Renal cortex interstitium (tissue), 11 donors: Measurements from ENCODE around the gene LRRC8E. TPM values are rescaled to one million over a fixed set of nuclear protein-coding genes. Genes with fewer than 3 reads are reported as not detected.

Source experiments
- DNase-seq, 11 donors: peaks; one replicate each; pipeline ENCODE4 v3.0.0-alpha.2; 2013; ENCODE audit warnings: low read depth in 9 of 11, low spot score in 4 of 11; ENCODE audit errors: extremely low read depth in 1 of 11
- polyA plus RNA-seq, 3 donors: library from polyadenylated mRNA; unstranded; fragments of 120-200 nt; gene quantifications; one replicate each; pipeline ENCODE4 v1.2.1, GENCODE V29; 2013; ENCODE audit not compliant: insufficient read length in 3 of 3

LRRC8E gene
- polyA plus RNA-seq, 3 donors = 1.4 to 3.0 (median 2.6) TPM

DNA sequence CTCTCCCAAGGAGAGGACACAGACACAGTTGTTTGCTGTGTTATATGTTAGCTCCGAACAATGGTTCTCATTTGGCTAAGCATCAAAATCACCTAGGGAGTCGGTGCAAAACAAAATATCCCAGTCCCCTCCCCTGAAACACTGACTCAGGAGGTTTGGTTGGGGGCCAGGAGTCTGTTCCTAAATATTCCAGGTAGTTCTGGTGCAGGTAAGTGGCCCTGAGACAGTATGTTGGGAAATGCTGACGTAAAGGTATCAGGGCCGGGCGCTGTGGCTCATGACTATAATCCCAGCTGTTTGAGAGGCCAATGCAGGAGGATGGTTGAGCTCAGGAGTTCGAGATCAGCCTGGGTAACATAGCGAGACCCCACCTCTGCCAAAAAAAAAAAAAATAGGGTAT lies 13.0 kb downstream of the LRRC8E start:
- no peak for DNase-seq

DNA sequence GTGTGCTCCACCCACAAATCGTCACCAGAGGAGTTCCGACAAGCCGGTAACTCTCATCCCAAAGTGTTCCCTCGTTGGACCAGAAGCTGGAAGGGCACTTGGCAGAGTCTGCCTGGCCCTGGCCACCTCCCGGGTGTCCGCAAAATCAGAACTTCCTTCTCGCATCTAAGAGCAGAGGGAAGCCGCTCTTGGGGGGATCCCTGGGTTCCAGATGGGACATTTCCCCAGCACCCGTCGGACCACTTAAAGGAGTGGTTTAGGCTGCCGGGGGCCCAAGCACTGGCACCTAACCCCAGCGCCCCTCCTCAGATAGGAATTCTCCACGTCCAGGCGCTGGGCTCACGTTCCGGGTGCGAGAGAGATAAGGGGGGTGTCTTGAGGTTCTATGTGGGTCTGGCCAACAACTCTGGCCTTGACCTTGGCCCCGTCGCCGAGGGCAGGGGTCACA lies 14.5 kb downstream of the LRRC8E start:
- DNase-seq = no peak

DNA sequence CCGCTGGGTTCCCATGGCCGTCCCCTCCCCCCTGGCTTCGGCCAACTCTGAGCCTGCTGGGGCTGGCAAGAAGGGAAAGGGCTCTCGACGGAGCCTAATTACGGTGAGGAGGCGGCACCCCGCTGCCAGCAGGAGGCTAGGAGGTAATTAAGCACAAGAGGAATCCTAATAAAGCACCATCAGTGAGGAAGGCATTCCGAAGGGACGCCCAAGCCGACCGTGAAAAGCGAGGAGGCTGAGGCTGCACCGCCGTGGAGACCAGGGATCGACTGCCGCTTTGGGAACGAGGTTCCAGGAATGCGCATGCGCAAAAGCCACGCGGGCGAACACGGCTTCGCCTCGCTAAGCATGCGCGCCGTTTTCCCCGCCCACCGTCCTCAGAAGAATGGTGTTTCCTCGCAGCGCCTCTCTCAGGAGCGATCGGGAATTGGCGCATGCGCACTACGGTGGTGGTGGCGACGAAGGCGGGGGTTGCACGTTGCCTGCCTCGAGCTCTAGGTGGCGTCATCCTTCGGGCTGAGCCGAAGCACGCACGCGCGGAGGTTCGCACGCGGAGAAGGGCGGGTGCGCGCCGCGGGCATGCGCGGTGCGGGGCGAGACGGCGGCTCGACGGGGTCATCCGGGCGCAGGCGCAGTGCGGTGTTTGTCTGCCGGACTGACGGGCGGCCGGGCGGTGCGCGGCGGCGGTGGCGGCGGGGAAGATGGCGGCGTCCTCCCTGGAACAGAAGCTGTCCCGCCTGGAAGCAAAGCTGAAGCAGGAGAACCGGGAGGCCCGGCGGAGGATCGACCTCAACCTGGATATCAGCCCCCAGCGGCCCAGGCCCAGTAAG lies 15.1 kb downstream of the LRRC8E start, which contains the start of gene MAP2K7:
TSS of gene MAP2K7 (plus strand) at position 634 of the 830 bp plus-strand sequence. CDS start at position 702, 68 bp downstream.
- peak; percentile 99 to 100 (median 99) for DNase-seq

DNA sequence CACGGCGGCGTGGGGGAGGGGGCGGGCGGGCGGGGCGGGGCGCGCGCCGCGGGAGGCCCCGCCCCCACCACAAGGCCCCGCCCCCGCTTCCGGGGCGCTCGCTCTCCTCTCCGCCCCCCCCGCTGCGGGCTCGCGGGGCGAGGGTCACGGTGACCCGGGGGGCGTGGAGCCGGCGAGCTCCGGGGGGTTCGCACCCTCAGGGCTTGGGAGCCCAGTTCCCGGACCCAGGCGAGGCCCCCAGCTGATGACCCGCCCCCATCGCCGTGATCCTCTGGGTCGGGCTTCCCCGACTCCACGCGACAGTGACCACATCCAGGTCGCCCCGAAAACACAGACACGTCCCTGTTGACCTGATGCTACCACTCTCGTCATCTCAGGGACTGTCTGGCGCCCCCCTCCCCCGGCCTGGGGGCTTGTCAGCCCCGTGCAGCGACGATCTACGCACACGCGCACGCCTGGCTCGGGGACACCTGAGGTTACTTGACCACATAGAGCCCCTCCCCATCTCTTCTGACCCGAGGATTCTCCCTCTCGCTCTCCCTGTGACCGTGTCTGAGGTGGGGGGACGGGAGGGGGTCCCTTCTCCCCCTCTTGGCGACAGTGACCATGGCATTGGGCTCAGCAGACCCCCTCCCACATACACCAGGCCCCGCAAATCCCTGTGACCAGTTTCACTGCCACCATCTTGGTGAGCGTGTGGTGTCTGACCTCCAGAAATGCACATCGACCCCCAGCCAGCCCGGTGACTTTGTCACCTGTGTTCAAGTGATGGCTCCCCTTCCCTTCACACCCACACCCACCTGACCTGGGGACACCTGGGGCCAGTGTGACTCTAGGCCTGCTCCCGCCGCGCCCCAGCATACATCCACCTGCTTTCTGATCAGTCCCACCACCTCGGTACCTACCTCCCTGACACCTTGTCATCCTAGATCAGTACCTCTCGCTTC lies 16.0 kb downstream of the LRRC8E start:
- DNase-seq = no peak

DNA sequence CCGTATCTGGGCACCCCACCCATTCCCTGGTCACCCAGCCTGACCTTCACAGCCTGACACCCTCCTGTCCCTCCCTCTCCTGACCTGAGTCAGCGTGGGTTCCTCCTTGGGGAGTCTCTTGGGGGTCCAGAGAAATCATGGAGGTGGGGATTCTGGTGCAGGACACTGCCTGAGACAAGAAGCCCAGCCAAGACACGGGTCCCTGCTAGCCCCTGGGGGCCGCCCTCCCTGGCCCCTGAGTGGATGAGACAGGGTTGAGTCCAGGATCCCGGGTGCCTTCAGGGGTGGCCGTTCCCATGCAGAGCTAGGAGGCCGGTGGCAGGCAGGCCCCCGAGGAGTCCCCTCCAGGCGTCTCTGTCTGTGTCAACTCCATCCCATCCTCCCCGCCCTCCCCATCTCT lies 17.0 kb downstream of the LRRC8E start:
- DNase-seq = no peak

DNA sequence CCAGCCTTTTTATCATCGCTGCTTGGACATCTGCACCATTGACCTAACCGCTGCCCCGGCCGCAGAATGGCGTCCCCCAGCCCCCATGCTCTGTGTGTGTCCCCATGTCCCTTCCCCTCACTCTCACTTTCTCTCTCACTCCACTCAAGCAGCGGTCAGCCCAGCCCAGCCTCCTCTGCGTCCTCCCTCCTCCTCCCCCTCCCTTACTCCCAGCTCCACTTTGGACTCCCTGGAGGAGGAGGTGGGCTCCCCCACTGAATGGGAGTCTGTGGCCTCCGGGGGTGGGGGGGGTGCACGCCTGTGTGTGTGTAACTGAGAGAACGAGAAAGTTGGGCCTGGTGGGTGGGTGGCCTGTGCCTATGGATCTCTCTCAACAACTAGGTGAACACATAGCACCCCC lies 17.5 kb downstream of the LRRC8E start:
- DNase-seq = no peak

DNA sequence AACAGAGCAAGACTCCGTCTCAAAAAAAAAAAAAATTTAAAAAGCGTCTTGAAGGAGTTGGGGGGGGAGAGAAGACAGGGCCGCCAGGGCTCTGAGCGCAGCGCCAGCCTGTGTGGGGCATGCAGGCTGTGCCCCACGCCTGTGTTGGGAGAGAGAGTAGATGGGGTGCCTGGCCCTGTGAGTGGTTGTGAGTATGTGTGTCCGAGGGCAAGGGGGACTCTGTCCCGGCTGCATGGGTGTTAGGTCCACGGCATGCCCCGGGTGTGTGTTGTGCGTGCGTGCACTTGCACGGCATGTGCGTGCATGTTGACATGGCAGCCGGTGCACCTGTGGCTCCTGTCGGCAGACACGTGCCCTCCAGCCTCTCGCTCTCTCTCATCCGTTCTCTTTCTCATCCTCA lies 18.8 kb downstream of the LRRC8E start:
- DNase-seq = no peak

DNA sequence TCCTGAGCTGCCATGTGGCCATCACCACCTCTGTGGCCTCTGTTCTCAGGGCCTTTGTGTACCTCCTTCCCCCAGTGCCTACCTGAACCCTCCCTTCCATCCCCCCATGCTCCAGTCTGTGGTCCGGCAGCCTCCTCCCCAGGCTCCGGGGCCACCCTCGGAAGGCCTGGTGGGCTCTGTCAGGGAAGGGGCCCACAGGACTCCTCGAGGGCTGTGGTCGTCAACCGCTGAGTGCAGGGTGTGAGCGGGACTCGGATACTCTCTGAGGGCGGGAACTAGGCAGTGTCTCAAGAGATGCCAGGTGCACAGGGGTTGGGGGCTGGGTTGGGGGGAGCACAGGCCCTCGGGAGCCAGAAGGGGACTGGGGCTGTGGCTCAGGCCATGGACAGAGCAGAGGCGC lies 19.2 kb downstream of the LRRC8E start:
- no peak for DNase-seq

DNA sequence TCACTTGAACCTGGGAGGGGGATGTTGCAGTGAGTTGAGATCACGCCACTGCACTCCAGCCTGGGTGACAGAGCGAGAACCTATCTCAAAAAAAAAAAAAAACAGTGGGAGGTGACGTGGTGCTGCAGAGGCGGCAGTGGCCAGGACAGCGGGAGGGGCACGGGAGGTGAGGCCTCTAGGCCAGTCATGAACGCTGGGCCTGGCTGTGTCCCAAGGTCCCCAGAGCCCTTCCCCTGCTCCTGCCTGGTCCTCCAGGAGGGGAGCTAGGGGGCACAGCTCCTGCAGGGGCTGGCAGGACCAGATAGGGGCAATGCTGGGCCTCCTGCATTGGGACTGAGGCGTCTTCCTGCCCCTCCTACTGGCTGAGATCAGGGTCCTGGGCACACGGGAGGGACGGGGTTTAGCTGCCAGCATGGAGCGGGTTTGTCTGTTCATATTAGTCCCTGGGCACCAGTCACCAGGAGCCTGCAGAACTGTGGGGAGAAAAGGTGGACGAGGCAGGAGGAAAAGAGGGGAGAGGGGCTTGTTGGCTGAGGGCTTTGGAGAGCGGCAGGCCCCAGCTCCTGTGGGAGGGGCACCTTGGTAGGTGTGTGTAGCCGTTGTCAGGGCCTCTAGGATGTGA lies 19.9 kb downstream of the LRRC8E start:
- no peak for DNase-seq

DNA sequence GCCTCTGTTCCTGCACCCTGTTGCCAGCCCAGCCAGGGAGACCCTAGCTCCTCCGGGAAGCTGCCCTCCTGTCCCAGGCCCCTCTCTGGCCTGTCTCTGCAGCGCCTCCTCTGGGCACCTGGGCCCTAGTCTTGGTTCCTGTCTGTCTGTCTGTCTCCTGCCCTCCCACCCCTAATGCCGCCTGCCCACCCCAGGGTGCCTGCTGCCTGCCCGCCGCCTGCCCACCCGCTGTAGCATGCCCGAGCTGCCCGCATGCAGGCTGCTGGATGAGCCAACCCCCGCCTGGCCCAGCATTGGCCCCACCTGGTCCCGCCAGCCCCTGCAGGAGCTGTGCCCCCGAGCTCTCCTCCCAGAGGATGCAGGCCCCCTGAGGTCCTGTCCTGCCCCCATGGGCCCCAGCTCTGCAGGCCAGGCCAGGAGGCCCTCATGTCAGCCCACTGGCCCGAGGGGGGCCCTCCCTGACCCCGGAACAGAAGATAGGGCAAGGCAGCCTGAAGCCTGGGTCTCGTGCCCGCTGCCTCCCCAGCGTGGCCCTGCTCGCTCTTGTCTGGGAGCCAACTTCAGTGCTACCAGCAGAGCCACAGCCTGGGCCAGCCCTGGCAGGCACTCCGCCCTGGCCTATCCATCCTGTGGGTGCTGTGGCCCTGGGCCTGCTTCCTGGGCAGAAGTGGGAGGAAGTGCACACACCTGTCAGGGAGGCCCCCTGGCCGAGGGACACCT lies 20.6 kb downstream of the LRRC8E start:
- DNase-seq = no peak

DNA sequence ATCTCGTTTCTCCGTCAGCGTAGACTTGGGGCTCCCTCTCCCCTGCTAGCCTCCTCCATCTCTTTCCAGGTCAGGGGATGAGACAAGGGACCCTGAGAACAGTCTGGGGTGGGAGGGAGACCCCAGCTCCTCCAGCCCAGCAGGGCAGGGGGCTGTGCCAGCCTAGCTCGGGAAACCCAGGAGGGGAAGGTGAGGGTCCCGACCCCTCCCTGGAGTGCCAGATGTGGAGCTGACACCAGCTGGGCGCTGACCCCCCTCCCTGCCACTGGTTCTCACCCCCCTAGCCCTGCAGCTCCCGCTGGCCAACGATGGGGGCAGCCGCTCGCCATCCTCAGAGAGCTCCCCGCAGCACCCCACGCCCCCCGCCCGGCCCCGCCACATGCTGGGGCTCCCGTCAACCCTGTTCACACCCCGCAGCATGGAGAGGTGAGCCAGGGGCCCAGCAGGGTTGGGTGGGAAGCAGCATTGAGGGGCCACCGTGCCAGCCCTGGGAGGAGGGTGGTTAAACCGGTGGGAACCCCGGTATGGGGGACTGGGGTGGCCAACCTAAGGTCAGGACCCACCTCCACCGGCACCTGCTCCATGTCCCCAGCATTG lies 21.3 kb downstream of the LRRC8E start:
- DNase-seq = no peak

DNA sequence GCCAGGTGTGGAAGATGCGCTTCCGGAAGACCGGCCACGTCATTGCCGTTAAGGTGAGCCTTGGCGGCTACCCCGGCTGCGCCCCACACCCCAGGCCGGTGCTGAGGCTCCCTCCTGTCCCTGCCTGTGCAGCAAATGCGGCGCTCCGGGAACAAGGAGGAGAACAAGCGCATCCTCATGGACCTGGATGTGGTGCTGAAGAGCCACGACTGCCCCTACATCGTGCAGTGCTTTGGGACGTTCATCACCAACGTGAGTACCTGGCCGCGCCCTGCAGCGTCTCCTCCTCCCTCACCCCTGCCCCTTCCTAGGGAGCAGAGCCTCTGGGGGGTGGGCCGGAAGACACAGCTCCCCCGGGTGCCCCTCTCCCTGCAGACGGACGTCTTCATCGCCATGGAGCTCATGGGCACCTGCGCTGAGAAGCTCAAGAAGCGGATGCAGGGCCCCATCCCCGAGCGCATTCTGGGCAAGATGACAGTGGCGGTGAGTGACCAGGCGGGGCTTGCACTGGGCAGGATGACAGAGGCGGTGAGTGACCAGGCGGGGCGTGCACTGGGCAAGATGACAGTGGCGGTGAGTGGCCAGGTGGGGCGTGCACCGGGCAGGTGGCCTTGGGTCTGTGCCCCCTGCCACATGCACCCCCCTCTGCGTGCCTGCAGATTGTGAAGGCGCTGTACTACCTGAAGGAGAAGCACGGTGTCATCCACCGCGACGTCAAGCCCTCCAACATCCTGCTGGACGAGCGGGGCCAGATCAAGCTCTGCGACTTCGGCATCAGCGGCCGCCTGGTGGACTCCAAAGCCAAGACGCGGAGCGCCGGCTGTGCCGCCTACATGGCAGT lies 22.2 kb downstream of the LRRC8E start:
- no peak for DNase-seq

DNA sequence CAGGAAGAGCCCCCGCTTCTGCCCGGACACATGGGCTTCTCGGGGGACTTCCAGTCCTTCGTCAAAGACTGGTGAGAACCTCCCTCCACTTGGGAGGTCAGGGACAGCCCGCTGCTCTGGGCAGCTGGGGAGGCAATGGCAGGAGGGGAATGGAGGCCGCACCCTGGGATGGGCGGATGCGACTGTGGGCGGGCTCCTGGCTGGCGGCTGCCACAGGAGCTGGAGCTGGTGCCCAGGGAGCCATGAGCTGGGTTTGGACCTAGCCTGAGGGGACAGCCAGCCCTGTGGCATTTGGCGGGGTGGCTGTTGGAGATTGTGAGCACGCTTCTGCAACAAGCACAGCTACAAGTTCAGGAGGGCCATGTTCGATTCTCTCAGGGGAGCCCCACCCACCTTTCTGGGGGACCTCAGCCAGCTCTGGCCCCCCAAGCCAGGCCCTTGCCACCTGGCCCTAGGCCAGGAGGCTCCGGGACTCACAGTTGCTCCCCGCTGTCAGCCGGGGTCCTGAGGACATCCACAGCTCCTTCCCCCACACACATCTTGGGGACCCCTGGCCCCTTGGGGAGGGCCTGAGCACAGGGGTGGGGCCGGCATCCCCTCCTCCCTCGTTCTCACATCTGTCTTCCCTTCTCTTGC lies 23.3 kb downstream of the LRRC8E start:
- DNase-seq = no peak

DNA sequence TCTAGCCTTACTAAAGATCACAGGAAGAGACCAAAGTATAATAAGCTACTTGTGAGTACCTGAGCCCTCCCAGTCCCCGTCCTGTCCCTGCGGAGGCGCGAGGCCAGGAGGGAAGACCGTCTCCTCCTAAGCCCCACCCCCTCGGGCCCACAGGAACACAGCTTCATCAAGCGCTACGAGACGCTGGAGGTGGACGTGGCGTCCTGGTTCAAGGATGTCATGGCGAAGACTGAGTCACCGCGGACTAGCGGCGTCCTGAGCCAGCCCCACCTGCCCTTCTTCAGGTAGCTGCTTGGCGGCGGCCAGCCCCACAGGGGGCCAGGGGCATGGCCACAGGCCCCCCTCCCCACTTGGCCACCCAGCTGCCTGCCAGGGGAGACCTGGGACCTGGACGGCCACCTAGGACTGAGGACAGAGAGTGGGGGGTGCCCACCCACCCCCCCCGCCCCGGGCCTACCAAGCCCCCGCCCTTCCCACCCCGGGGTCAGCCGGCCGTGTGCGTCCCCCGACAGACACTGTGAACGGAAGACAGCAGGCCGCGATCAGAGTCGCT lies 23.9 kb downstream of the LRRC8E start:
- DNase-seq = no peak

DNA sequence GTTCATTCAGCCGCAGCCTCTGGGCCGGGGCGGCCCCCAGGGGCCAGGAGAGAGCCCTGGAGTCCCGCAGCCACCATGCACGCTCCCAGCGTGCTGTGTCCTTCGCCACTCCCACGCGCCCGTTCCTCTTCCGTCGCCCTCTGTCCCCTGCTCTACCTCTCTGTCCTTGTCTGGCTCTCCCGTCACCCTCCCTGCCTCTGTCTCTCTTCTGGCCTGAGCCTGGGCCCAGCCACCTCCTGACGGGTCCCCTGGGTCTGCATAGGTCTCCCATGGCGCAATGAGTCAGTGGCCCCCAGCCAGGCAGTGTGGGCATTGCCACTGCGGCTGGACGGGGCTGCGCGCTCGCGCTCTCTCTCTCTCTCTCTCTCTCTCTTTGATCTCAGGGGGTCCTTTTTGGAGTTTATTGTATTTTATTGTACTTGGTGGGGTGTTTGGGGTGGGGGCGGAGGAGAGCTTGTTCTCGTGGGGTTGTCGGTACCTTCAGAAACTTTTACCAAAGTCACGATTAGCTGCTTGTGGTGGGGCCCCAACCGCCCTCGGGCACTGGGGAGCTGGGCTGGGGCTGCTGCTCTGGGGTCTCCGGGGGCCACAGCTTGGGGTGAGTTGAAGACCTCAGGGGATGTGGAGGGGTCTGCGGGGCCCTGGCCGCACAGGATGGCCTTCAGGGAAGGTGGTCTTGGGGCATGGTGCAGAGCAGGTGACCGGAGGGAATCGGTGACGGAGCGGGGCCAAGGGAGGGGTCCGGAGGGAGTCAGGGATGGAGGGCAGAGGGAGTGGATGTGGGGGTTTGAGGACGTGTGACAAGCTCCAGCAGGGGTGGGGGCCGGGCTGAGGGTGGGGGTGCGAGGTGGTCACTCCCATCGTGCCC lies 24.6 kb downstream of the LRRC8E start:
- DNase-seq = no peak

DNA sequence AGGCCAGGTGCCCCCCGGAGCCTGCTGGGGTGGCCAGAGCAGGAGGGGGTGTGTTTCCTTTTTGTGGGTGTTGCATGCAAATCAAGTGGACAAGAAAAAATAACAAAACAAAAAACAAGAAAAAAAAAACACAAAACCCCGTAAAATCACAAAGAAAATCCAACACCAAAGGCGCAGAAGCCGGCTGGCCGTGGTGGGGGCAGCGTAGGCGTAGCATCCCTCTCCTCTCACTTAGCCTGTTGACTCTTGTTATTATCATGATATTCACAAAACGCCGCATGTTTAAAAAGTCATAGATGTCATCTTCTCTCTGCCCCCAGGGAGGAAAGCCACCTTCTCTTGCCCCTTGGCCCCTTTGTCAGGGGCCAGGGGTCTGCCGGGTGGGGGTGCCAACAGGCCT lies 25.3 kb downstream of the LRRC8E start:
- no peak for DNase-seq
